GM12878 (cell line): ENCODE data around the gene PROZ. TPM values are rescaled to one million over a fixed set of nuclear protein-coding genes. Genes with fewer than 3 reads are reported as not detected.

Experiments
- ATAC-seq: fragments of 200-7000 bp; cut with Tn5 transposase; 3 replicates; pipeline ENCODE4 v1.9.1; 2020; ENCODE audit warnings: mild to moderate bottlenecking, moderate library complexity
- BruUV-seq: library from RNA; stranded (reverse); fragments of 400-500 nt; replicated peaks from 2 replicates; lab custom pipeline; 2021; lab: Mats Ljungman, UMichigan
- CTCF ChIA-PET: fragments of 300-600 bp; sonication (Branson Sonifier 250); formaldehyde crosslinking; extraction: SDS; loops from one replicate; lab custom pipeline; 2021; ENCODE audit warnings: inconsistent platforms; lab: Yijun Ruan, JAX
- POLR2A ChIA-PET: fragments of 350-600 bp; formaldehyde crosslinking; extraction: SDS; loops from one replicate; lab custom pipeline; 2021; ENCODE audit warnings: inconsistent platforms; lab: Charles Lee
- RAD21 ChIA-PET: fragments of 300-600 bp; sonication (Branson Sonifier 250); formaldehyde crosslinking; loops from one replicate; lab custom pipeline; 2023; ENCODE audit warnings: antibody characterized with exemption; ENCODE audit not compliant: unreplicated experiment; lab: Charles Lee
- SMC1A ChIA-PET: fragments of 300-600 bp; sonication (Branson Sonifier 250); formaldehyde crosslinking; loops from one replicate; lab custom pipeline; 2023; ENCODE audit not compliant: unreplicated experiment, uncharacterized antibody; lab: Charles Lee
- DNase-seq: peaks from one replicate; pipeline ENCODE4 v3.0.0-alpha.2; 2011; ENCODE audit warnings: low read depth, low spot score
- FAIRE-seq: peaks from 3 replicates; lab custom pipeline; 2011; peaks lifted over from hg19 to GRCh38; lab: Jason Lieb, UNC
- H2AFZ ChIP-seq: 2 replicates; pipeline ENCODE4 v1.6.0; 2011; ENCODE audit warnings: low read depth, low read length, control low read depth; ENCODE audit not compliant: control insufficient read depth
- H3K27ac ChIP-seq: 2 replicates; pipeline ENCODE4 v1.5.1; 2011; ENCODE audit warnings: control low read depth; ENCODE audit not compliant: control insufficient read depth, insufficient read depth
- H3K27me3 ChIP-seq, 2 experiments: replicated peaks in 1 of 2; 2 replicates each; pipeline versions ENCODE4 v1.6.0 to v1.6.1; 2011; ENCODE audit warnings: low read length in 1 of 2; ENCODE audit not compliant: control insufficient read depth in 2 of 2, insufficient read depth in 2 of 2
- H3K36me3 ChIP-seq, 2 experiments: 2 replicates each; pipeline ENCODE4 v1.5.1; 2011; ENCODE audit warnings: low read length in 1 of 2; ENCODE audit not compliant: control insufficient read depth in 2 of 2, insufficient read depth in 2 of 2
- H3K4me1 ChIP-seq: 2 replicates; pipeline ENCODE4 v1.6.1; 2011; ENCODE audit warnings: mild to moderate bottlenecking, low read length, moderate library complexity, mixed read lengths; ENCODE audit not compliant: control insufficient read depth, insufficient read depth
- H3K4me2 ChIP-seq: 2 replicates; pipeline ENCODE4 v1.6.0; 2011; ENCODE audit warnings: control low read depth; ENCODE audit not compliant: control insufficient read depth, insufficient read depth
- H3K4me3 ChIP-seq: fragments of 200-600 bp; sonication (generic); 2 replicates; pipeline ENCODE4 v1.5.1; 2016
- H3K79me2 ChIP-seq: 2 replicates; pipeline ENCODE4 v1.6.0; 2011; ENCODE audit warnings: low read length; ENCODE audit not compliant: control insufficient read depth, insufficient read depth
- H3K9ac ChIP-seq: 2 replicates; pipeline ENCODE4 v1.8.0; 2011; ENCODE audit warnings: low read length, control low read depth, mixed read lengths; ENCODE audit not compliant: control insufficient read depth, insufficient read depth
- H3K9me3 ChIP-seq: replicated peaks from 3 replicates; pipeline ENCODE4 v1.5.1; 2011; ENCODE audit warnings: mild to moderate bottlenecking, low read length; ENCODE audit not compliant: control insufficient read depth, insufficient read depth
- H4K20me1 ChIP-seq: 2 replicates; pipeline ENCODE4 v1.6.0; 2011; ENCODE audit not compliant: control insufficient read depth, insufficient read depth
- ASH2L ChIP-seq: fragments of 300-600, 200-600 bp; sonication (generic); IDR thresholded peaks from 2 replicates; pipeline ENCODE4 v1.6.1; 2017; ENCODE audit warnings: low read depth, mild to moderate bottlenecking, borderline replicate concordance
- BCL11A ChIP-seq: IDR thresholded peaks from 2 replicates; pipeline ENCODE4 v1.6.1; 2011; ENCODE audit warnings: low read depth, low read length
- IKZF1 ChIP-seq: fragments of 450-650 bp; conservative IDR thresholded peaks from 2 replicates; pipeline ENCODE4 v1.6.1; 2017; ENCODE audit warnings: antibody characterized with exemption, mild to moderate bottlenecking
- IKZF2 ChIP-seq, 2 experiments: fragments of 450-650 bp; IDR thresholded peaks; 2 replicates each; pipeline ENCODE4 v1.6.1; 2017; ENCODE audit warnings: mild to moderate bottlenecking in 2 of 2, moderate library complexity in 2 of 2
- KAT2A ChIP-seq: conservative IDR thresholded peaks from 2 replicates; pipeline ENCODE4 v1.6.1; 2011; ENCODE audit warnings: low read depth, low read length; ENCODE audit not compliant: control insufficient read depth
- MEF2A ChIP-seq: IDR thresholded peaks from 2 replicates; pipeline ENCODE4 v1.6.1; 2011; ENCODE audit warnings: low read depth, mild to moderate bottlenecking, low read length, moderate library complexity; ENCODE audit not compliant: insufficient read depth
- MTA2 ChIP-seq: fragments of 450-650 bp; IDR thresholded peaks from 2 replicates; pipeline ENCODE4 v1.6.1; 2016; ENCODE audit warnings: low read depth, mild to moderate bottlenecking, moderate library complexity
- NR2C2 ChIP-seq: IDR thresholded peaks from 2 replicates; pipeline ENCODE4 v1.6.1; 2011; ENCODE audit warnings: borderline replicate concordance, low read depth; ENCODE audit not compliant: control insufficient read depth, insufficient read length
- POLR2AphosphoS2 ChIP-seq: IDR thresholded peaks from 2 replicates; pipeline ENCODE4 v1.6.1; 2011; ENCODE audit warnings: low read depth, mild to moderate bottlenecking, low read length, improper control_type of control experiment, moderate library complexity
- RELA ChIP-seq: fragments of 450-650 bp; IDR thresholded peaks from 2 replicates; pipeline ENCODE4 v1.8.0; 2014; ENCODE audit warnings: borderline replicate concordance; ENCODE audit not compliant: partially characterized antibody
- SIX5 ChIP-seq: IDR thresholded peaks from 2 replicates; pipeline ENCODE4 v1.6.1; 2011; ENCODE audit warnings: mild to moderate bottlenecking, low read depth, low read length, moderate library complexity; ENCODE audit not compliant: severe bottlenecking
- TCF3 ChIP-seq: IDR thresholded peaks from 2 replicates; pipeline ENCODE4 v1.6.1; 2012; ENCODE audit warnings: low read depth, mild to moderate bottlenecking, low read length, borderline replicate concordance; ENCODE audit not compliant: insufficient read depth
- YBX1 ChIP-seq: fragments of 450-650 bp; IDR thresholded peaks from 2 replicates; pipeline ENCODE4 v1.6.1; 2016; ENCODE audit warnings: antibody characterized with exemption
- ZZZ3 ChIP-seq: IDR thresholded peaks from 2 replicates; pipeline ENCODE4 v1.6.1; 2011; ENCODE audit warnings: low read depth; ENCODE audit not compliant: control insufficient read depth, insufficient read length
- WGBS: methylation state at CpG from one replicate; pipeline ENCODE4 v1.1.6; 2016; ENCODE audit warnings: low lambda C conversion rate; ENCODE audit not compliant: insufficient replicate concordance, insufficient coverage; ENCODE audit errors: missing lambda C conversion rate; 5-methylcytosine and 5-hydroxymethylcytosine counted together
- in situ Hi-C: fragments of 300-500 bp; cut with MboI; formaldehyde crosslinking; loops from 9 replicates; pipeline ENCODE4 v1.14.3; 2018; ENCODE audit warnings: mixed read lengths
- intact Hi-C: fragments of 100-400 bp; cut with micrococcal nuclease; formaldehyde crosslinking; loops from one replicate; pipeline ENCODE4 v1.14.2; 2022; ENCODE audit not compliant: unreplicated experiment
- polyA plus RNA-seq, 11 experiments: library from polyadenylated mRNA; depleted of rRNA in 4 of 11; unstranded in 6 of 11; stranded (reverse) in 5 of 11; fragments of >200 nt; fragmentation: Nextera tagmentation in 4 of 11; fragmentation: Illumina TruSeq in 1 of 11; extraction: Ambion mirVana in 4 of 11; extraction: Trizol in 1 of 11; gene quantifications; 1 replicate in 1 of 11; 2 replicates in 10 of 11; pipeline versions ENCODE4 v1.2.1 to v1.2.3, GENCODE V29; 2011 to 2016; ENCODE audit warnings: inconsistent platforms in 2 of 11, missing spikeins in 2 of 11, low read depth in 1 of 11
- total RNA-seq, 4 experiments: library from RNA; depleted of rRNA in 3 of 4; stranded (reverse); fragments of >200 nt in 3 of 4; fragmentation: Illumina TruSeq in 1 of 4; extraction: Trizol in 1 of 4; gene quantifications; 2 replicates each; pipeline versions ENCODE4 v1.2.1 to v1.2.3, GENCODE V29; 2013 to 2021
- TF ChIP-seq, protein P1 (sequence below): fragments of 450-650 bp; IDR thresholded peaks from 2 replicates; pipeline ENCODE4 v1.6.1; 2016; ENCODE audit warnings: mild to moderate bottlenecking
- TF ChIP-seq, protein P2 (sequence below): fragments of 450-650 bp; IDR thresholded peaks from 2 replicates; pipeline ENCODE4 v1.6.1; 2017; ENCODE audit warnings: antibody characterized with exemption, mild to moderate bottlenecking, moderate library complexity
- TF ChIP-seq, protein P3 (sequence below): fragments of 450-650 bp; IDR thresholded peaks from 2 replicates; pipeline ENCODE4 v1.6.1; 2017; ENCODE audit warnings: mild to moderate bottlenecking, moderate library complexity

Gene PROZ
- total and polyA plus RNA-seq, 10 of the 15 experiments (the other 5 are each of a cell fraction or from before 2014, with no cell fraction given), result 0.07 to 0.24 (median 0.21) TPM; not detected in 7

DNA sequence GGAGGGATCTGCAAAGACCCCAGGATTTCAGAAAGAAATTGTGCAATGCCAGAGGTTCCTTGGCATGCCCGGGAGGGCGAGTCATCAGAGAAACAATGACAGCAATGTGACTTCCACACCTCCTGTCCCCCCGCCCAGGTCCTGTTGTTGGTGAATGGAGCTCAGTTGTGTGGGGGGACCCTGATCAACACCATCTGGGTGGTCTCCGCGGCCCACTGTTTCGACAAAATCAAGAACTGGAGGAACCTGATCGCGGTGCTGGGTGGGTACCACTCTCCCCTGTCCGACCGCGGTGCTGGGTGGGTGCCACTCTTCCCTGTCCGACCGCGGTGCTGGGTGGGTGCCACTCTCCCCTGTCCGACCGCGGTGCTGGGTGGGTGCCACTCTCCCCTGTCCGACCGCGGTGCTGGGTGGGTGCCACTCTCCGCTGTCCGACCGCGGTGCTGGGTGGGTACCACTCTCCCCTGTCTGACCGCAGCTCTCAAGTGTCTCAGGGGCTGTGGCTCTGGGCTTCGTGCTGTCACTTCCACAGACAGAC is 41.0 kb upstream of the PROZ start:
- no peak for ATAC-seq
- no TSS peak for BruUV-seq
- in situ Hi-C loops, result no loop called here

More for the DNA sequence above, 41.0 kb upstream of the PROZ start:
- intact Hi-C loops, result no loop called here
- TF ChIP-seq NR2C2 (no peak), YBX1 (no peak), TCF3 (no peak), SIX5 (no peak), IKZF1 (no peak), MEF2A (no peak), RELA (no peak), POLR2AphosphoS2 (no peak), MTA2 (no peak), IKZF2 (IDR thresholded peaks at IDR 0.05) (no peak), BCL11A (no peak), ASH2L (no peak), ZZZ3 (no peak), KAT2A (no peak)
- TF ChIP-seq, protein P1, sequence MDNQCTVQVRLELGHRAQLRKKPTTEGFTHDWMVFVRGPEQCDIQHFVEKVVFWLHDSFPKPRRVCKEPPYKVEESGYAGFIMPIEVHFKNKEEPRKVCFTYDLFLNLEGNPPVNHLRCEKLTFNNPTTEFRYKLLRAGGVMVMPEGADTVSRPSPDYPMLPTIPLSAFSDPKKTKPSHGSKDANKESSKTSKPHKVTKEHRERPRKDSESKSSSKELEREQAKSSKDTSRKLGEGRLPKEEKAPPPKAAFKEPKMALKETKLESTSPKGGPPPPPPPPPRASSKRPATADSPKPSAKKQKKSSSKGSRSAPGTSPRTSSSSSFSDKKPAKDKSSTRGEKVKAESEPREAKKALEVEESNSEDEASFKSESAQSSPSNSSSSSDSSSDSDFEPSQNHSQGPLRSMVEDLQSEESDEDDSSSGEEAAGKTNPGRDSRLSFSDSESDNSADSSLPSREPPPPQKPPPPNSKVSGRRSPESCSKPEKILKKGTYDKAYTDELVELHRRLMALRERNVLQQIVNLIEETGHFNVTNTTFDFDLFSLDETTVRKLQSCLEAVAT, result no peak
- TF ChIP-seq, protein P2, sequence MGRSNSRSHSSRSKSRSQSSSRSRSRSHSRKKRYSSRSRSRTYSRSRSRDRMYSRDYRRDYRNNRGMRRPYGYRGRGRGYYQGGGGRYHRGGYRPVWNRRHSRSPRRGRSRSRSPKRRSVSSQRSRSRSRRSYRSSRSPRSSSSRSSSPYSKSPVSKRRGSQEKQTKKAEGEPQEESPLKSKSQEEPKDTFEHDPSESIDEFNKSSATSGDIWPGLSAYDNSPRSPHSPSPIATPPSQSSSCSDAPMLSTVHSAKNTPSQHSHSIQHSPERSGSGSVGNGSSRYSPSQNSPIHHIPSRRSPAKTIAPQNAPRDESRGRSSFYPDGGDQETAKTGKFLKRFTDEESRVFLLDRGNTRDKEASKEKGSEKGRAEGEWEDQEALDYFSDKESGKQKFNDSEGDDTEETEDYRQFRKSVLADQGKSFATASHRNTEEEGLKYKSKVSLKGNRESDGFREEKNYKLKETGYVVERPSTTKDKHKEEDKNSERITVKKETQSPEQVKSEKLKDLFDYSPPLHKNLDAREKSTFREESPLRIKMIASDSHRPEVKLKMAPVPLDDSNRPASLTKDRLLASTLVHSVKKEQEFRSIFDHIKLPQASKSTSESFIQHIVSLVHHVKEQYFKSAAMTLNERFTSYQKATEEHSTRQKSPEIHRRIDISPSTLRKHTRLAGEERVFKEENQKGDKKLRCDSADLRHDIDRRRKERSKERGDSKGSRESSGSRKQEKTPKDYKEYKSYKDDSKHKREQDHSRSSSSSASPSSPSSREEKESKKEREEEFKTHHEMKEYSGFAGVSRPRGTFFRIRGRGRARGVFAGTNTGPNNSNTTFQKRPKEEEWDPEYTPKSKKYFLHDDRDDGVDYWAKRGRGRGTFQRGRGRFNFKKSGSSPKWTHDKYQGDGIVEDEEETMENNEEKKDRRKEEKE, result no peak
- TF ChIP-seq, protein P3, sequence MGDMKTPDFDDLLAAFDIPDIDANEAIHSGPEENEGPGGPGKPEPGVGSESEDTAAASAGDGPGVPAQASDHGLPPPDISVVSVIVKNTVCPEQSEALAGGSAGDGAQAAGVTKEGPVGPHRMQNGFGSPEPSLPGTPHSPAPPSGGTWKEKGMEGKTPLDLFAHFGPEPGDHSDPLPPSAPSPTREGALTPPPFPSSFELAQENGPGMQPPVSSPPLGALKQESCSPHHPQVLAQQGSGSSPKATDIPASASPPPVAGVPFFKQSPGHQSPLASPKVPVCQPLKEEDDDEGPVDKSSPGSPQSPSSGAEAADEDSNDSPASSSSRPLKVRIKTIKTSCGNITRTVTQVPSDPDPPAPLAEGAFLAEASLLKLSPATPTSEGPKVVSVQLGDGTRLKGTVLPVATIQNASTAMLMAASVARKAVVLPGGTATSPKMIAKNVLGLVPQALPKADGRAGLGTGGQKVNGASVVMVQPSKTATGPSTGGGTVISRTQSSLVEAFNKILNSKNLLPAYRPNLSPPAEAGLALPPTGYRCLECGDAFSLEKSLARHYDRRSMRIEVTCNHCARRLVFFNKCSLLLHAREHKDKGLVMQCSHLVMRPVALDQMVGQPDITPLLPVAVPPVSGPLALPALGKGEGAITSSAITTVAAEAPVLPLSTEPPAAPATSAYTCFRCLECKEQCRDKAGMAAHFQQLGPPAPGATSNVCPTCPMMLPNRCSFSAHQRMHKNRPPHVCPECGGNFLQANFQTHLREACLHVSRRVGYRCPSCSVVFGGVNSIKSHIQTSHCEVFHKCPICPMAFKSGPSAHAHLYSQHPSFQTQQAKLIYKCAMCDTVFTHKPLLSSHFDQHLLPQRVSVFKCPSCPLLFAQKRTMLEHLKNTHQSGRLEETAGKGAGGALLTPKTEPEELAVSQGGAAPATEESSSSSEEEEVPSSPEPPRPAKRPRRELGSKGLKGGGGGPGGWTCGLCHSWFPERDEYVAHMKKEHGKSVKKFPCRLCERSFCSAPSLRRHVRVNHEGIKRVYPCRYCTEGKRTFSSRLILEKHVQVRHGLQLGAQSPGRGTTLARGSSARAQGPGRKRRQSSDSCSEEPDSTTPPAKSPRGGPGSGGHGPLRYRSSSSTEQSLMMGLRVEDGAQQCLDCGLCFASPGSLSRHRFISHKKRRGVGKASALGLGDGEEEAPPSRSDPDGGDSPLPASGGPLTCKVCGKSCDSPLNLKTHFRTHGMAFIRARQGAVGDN, result no peak
- no peak for FAIRE-seq
- H3K4me3 ChIP-seq, result no peak overlapping the region
- no peak overlapping the region for H3K9ac ChIP-seq
- no peaks in the 10 kb centered on the region for H3K36me3 ChIP-seq
- CTCF ChIA-PET, result no interaction called here
- RAD21 ChIA-PET, result no interaction called here
- H3K79me2 ChIP-seq, result no peaks in the 10 kb centered on the region
- no peak overlapping the region for H3K27ac ChIP-seq
- no peak overlapping the region for H2AFZ ChIP-seq
- POLR2A ChIA-PET, result no interaction called here
- WGBS, result 69% methylated on average over 22 of the region's 26 CpGs
- SMC1A ChIA-PET, result no interaction called here
- no peaks in the 10 kb centered on the region for H3K27me3 ChIP-seq
- H3K4me2 ChIP-seq, result no peak overlapping the region
- no peak for DNase-seq
- H3K9me3 ChIP-seq, result no peaks in the 10 kb centered on the region
- H4K20me1 ChIP-seq, result no peaks in the 10 kb centered on the region
- H3K4me1 ChIP-seq, result no peaks in the 10 kb centered on the region
